ENCODE results near the gene WFIKKN2.

GRCh38 chr17:50871364-50871763, 36.0 kb downstream of the WFIKKN2 start:
- TF ChIP-seq TEAD4 (IDR thresholded peaks at IDR 0.05; ENCODE audit: borderline replicate concordance, insufficient read depth): no peak
- TF ChIP-seq YY1 (IDR thresholded peaks at IDR 0.05; ENCODE audit: low read depth): no peak
- no peak for TF ChIP-seq NFIC (IDR thresholded peaks at IDR 0.05; ENCODE audit: borderline replicate concordance)
- TF ChIP-seq RXRA (IDR thresholded peaks at IDR 0.05; ENCODE audit: borderline replicate concordance, low read depth): no peak
- TF ChIP-seq, protein P1, sequence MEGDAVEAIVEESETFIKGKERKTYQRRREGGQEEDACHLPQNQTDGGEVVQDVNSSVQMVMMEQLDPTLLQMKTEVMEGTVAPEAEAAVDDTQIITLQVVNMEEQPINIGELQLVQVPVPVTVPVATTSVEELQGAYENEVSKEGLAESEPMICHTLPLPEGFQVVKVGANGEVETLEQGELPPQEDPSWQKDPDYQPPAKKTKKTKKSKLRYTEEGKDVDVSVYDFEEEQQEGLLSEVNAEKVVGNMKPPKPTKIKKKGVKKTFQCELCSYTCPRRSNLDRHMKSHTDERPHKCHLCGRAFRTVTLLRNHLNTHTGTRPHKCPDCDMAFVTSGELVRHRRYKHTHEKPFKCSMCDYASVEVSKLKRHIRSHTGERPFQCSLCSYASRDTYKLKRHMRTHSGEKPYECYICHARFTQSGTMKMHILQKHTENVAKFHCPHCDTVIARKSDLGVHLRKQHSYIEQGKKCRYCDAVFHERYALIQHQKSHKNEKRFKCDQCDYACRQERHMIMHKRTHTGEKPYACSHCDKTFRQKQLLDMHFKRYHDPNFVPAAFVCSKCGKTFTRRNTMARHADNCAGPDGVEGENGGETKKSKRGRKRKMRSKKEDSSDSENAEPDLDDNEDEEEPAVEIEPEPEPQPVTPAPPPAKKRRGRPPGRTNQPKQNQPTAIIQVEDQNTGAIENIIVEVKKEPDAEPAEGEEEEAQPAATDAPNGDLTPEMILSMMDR (IDR thresholded peaks at IDR 0.05): no peak
